Spleen (tissue), 11 donors: ENCODE results near the gene EHBP1. TPM values are rescaled to one million over a fixed set of nuclear protein-coding genes. Genes with fewer than 3 reads are reported as not detected.

ENCODE experiments used
- DNase-seq: peaks from one replicate; pipeline ENCODE4 v3.0.0-alpha.2; 2020
- H3K27ac ChIP-seq, 8 donors: fragments of 200-600 bp; sonication (generic) in 7 of 8; 1 replicate in 4 of 8; 2 replicates in 4 of 8; pipeline versions ENCODE4 v1.5.0 to v1.8.0; 2016 to 2021; ENCODE audit warnings: inconsistent platforms in 4 of 8, mild to moderate bottlenecking in 4 of 8, moderate library complexity in 1 of 8
- H3K27me3 ChIP-seq, 7 donors: fragments of 200-600 bp; sonication (generic) in 6 of 7; replicated peaks in 1 of 7; 1 replicate in 4 of 7; 2 replicates in 3 of 7; pipeline versions ENCODE4 v1.5.0 to v1.8.0; 2016 to 2021; ENCODE audit warnings: inconsistent platforms in 3 of 7, mild to moderate bottlenecking in 1 of 7
- H3K36me3 ChIP-seq, 6 donors: fragments of 200-600 bp; sonication (generic) in 5 of 6; 1 replicate in 4 of 6; 2 replicates in 2 of 6; pipeline versions ENCODE4 v1.5.0 to v1.8.0; 2016 to 2021; ENCODE audit warnings: inconsistent platforms in 2 of 6
- H3K4me1 ChIP-seq, 6 donors: fragments of 200-600 bp; sonication (generic) in 5 of 6; 1 replicate in 3 of 6; 2 replicates in 3 of 6; pipeline versions ENCODE4 v1.5.0 to v1.8.0; 2016 to 2021; ENCODE audit warnings: inconsistent platforms in 3 of 6
- H3K4me3 ChIP-seq, 8 donors: fragments of 200-600 bp; sonication (generic) in 7 of 8; 1 replicate in 4 of 8; 2 replicates in 4 of 8; pipeline versions ENCODE4 v1.5.0 to v1.8.0; 2016 to 2021; ENCODE audit warnings: inconsistent platforms in 4 of 8, mild to moderate bottlenecking in 4 of 8, moderate library complexity in 2 of 8
- H3K9me3 ChIP-seq, 8 donors: fragments of 200-600 bp; sonication (generic) in 7 of 8; 1 replicate in 4 of 8; 2 replicates in 4 of 8; pipeline versions ENCODE4 v1.5.0 to v1.8.0; 2016 to 2021; ENCODE audit warnings: inconsistent platforms in 4 of 8
- CTCF ChIP-seq, 11 experiments: fragments of 200-600 bp in 7 of 11; fragments of 450-650 bp in 4 of 11; sonication (generic) in 4 of 11; IDR thresholded peaks in 8 of 11; conservative IDR thresholded peaks in 3 of 11; 1 replicate in 7 of 11; 2 replicates in 4 of 11; pipeline versions ENCODE4 v1.4.0 to v1.8.0; 2016 to 2021; ENCODE audit warnings: antibody characterized with exemption in 11 of 11, inconsistent platforms in 4 of 11, mild to moderate bottlenecking in 1 of 11
- POLR2A ChIP-seq, 3 donors: fragments of 450-650 bp; IDR thresholded peaks; one replicate each; pipeline ENCODE4 v1.5.1; 2017; ENCODE audit warnings: antibody characterized with exemption in 3 of 3, mild to moderate bottlenecking in 1 of 3
- POLR2AphosphoS5 ChIP-seq, 3 donors: sonication (generic); formaldehyde crosslinking; IDR thresholded peaks; one replicate each; pipeline ENCODE4 v1.5.1; 2017; ENCODE audit warnings: antibody characterized with exemption in 3 of 3
- WGBS, 5 donors: extraction: QIAGEN DNeasy Blood & Tissue Kit in 3 of 5; methylation state at CpG; one replicate each; pipeline versions ENCODE4 v1.1.5 to v1.1.7; 2013 to 2018; 5-methylcytosine and 5-hydroxymethylcytosine counted together
- intact Hi-C: fragments of 100-400 bp; cut with DNase I; formaldehyde crosslinking; loops from one replicate; pipeline ENCODE4 v1.15.0; 2023; ENCODE audit warnings: low total_unique reads
- polyA plus RNA-seq, 3 donors: library from polyadenylated mRNA; stranded (reverse); fragments of 200-250 nt; gene quantifications; one replicate each; pipeline ENCODE4 v1.2.1, GENCODE V29; 2013
- total RNA-seq, 7 donors: library from RNA; depleted of rRNA in 3 of 7; stranded (reverse); fragments of >200 nt in 3 of 7; fragmentation: NEBNext Ultra II Directional in 4 of 7; extraction: Animal tissue kit (Norgen Biotek cat#: 25700) in 4 of 7; gene quantifications; one replicate each; pipeline versions ENCODE4 v1.1.0 to v1.2.1, GENCODE V29; 2016 to 2021
- donor health status: healthy with polysubstance abuse.
- donor health status: DM: no; HTN: no; CAD: no; lungs with moderate emphysema.
- donor health status: DM: no; HTN: no; CAD: no.
- donor health status: Bipolar disorder and iron deficiency.
- donor health status: healthy.
- donor health status: DM: no; HTN: no; CAD: no.
- donor health status: DM: yes; HTN: yes; CAD: no.

The EHBP1 gene
- total and polyA plus RNA-seq, 10 donors, result 5.0 to 44.2 (median 31.7) TPM

- Histone ChIP-seq H3K36me3 (no peaks in the 10 kb centered on the region), H3K9me3 (peaks cover 0 to 16% (median 0%) of the 10 kb centered on the region in 8 donors), H3K27ac (peak overlapping the region in 2 of 8 donors; percentile 23 to 52), H3K4me3 (peak overlapping the region in 5 of 8 donors; percentile 11 to 60 (median 21)), H3K4me1 (peaks cover 42 to 100% (median 92%) of the 10 kb centered on the region in 6 donors), H3K27me3 (peaks cover 31 to 100% (median 100%) of the 10 kb centered on the region in 7 donors)
- intact Hi-C loops, result no loop called here
- no peak for DNase-seq
- TF ChIP-seq POLR2AphosphoS5 (IDR thresholded peaks at IDR 0.05) (peak in 1 of 3 donors; percentile 29), CTCF (IDR thresholded peaks at IDR 0.05 in 8 of 11, conservative IDR thresholded peaks at IDR 0.05 in 3 of 11) (no peak), POLR2A (IDR thresholded peaks at IDR 0.05) (no peak)
- WGBS, 5 donors, result 4 to 14% (median 6%) methylated on average over 26 to 63 of the region's 63 CpGs
Observed at GRCh38 chr2:63055226-63056106, 350.0 kb downstream of the EHBP1 start.

- Histone ChIP-seq H3K4me3 (peak overlapping the region in 5 of 8 donors; percentile 5 to 60 (median 21)), H3K36me3 (no peaks in the 10 kb centered on the region), H3K9me3 (peaks cover 0 to 16% (median 0%) of the 10 kb centered on the region in 8 donors), H3K27ac (peak overlapping the region in 1 of 8 donors; percentile 52), H3K27me3 (peaks cover 31 to 100% (median 100%) of the 10 kb centered on the region in 7 donors), H3K4me1 (peaks cover 39 to 92% (median 83%) of the 10 kb centered on the region in 6 donors)
- TF ChIP-seq CTCF (IDR thresholded peaks at IDR 0.05 in 8 of 11, conservative IDR thresholded peaks at IDR 0.05 in 3 of 11) (no peak), POLR2AphosphoS5 (IDR thresholded peaks at IDR 0.05) (peak in 2 of 3 donors; percentile 30 to 72)
- intact Hi-C loops, result no loop called here
- WGBS, 5 donors, result 8 to 13% (median 10%) methylated on average over 42 to 49 of the region's 49 CpGs
- DNase-seq, result peak; percentile 83
Observed at GRCh38 chr2:63056107-63057050, 350.9 kb downstream of the EHBP1 start.

- intact Hi-C loops, result no loop called here
- WGBS, 5 donors, result 5 to 13% (median 10%) methylated on average over 35 of the region's 35 CpGs
- no peak for DNase-seq
- Histone ChIP-seq H3K27me3 (peaks cover 30 to 100% (median 100%) of the 10 kb centered on the region in 7 donors), H3K27ac (peak overlapping the region in 1 of 8 donors; percentile 75), H3K4me1 (peaks cover 35 to 80% (median 73%) of the 10 kb centered on the region in 6 donors), H3K9me3 (peaks cover 0 to 16% (median 0%) of the 10 kb centered on the region in 8 donors), H3K36me3 (no peaks in the 10 kb centered on the region), H3K4me3 (peak overlapping the region in 1 of 8 donors; percentile 60)
- no peak for TF ChIP-seq POLR2AphosphoS5 (IDR thresholded peaks at IDR 0.05)
- TF ChIP-seq CTCF (IDR thresholded peaks at IDR 0.05 in 8 of 11, conservative IDR thresholded peaks at IDR 0.05 in 3 of 11), result no peak
- no peak for TF ChIP-seq POLR2A (IDR thresholded peaks at IDR 0.05)
Observed at GRCh38 chr2:63057249-63058143, 352.0 kb downstream of the EHBP1 start.
